ENCODE data around the gene PRELID1.

PRELID1 gene

DNA sequence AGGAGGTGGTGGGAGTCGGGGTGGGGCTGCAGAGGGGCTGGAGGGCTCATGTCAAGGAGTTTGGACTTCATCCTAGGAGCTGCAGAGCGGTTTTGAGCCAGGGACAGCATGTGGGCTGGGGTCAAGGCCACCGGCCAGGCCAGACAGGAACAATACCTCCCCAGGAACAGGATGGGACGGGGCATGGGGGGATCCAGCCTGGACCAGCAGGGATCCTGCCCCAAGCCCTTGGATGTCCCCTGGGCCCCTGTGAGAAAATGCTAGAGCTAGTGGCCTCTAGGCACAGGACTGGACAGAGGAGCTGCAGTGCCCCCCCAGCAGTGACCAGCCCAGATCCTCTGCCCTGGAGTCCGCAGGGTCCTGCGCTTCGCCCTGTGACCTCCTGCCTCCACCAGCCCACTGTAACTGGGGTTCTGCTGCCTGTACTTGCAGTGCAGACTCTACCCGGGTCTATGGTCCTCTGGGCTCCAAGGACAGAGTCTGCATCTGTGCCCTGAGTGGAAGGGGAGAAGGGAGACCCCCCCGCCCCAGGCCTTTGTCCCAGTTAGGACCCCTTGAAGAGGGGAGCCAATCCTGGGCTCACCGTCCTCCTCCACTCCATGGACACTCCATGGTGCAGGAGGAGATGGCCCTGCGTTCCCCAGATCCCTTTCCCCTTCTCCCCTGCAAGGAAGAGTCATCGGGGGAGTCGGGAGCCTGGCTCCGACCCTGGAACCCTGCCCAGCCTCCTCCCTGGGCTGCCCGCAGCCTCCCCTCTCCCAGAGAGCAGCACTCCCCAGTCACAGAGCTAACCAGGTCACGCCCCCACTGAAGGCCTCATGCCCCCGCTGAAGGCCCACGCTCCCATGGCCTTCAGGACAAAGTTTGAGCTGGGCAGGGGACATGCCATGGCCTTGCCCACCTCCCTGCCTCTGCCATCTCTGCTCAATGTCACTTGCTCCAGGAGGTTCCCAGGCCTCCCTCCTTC is 11.1 kb downstream of the PRELID1 start:
- no peak for DNase-seq (ENCODE audit: low read depth)

DNA sequence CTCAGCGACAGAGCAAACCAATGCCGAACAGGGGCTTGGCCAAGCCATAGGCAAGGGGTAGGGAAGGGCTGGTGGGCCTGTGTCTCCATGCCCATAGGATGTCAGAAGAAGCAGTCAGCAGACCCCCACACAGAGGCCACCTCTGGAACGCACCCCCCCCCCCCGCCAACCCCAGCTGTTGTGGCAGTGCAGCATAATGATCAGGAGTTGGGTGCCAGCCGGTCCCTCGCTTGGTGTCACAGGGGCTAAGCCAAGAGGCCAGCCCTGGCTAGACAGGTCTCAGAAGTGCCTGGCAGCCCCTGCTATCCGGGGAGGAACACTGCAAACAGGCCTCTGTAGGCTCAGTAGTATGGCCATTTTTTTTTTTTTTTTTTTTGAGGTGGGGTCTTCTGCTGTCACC is 11.8 kb downstream of the PRELID1 start:
- DNase-seq (ENCODE audit: low read depth): no peak

DNA sequence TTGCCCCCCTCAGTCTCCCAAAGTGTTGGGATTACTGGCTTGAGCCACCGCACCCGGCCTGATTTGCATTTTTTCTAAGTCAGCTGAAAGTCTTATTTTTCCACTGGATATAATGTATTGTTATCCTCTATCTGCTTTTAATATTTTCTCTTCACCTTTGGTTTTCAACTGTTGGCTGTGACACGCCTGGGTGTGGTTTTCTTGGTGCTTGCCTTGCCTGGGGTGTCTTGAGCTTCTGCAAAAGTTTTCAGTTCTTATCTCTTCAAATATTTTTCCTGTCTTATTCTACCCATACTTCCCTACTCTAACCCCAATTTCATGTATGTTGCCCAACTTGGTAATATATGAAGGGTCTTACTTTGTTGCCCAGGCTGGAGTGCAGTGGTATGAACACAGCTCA is 12.4 kb downstream of the PRELID1 start:
- no peak for DNase-seq (ENCODE audit: low read depth)

DNA sequence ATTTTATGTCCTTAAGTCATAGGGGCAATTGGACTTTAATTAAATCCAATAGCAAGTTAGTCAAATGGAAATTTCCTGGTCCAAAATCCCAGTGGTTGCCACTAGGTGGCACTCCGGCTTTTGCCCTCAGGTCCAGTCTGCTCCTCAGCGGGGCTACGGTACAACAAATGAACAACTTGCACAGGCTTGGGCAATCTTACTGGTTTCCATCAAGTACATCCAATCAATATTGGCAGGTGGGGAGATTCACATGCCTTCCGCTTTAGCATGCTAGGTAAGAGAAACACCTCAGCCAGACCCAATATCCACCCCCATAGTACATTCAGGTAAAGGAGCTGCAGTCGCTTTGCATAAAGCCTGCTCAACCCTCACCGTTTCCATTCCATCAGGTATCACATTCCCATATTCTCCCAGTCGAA is 14.4 kb downstream of the PRELID1 start:
- DNase-seq (ENCODE audit: low read depth): peak; percentile 69

DNA sequence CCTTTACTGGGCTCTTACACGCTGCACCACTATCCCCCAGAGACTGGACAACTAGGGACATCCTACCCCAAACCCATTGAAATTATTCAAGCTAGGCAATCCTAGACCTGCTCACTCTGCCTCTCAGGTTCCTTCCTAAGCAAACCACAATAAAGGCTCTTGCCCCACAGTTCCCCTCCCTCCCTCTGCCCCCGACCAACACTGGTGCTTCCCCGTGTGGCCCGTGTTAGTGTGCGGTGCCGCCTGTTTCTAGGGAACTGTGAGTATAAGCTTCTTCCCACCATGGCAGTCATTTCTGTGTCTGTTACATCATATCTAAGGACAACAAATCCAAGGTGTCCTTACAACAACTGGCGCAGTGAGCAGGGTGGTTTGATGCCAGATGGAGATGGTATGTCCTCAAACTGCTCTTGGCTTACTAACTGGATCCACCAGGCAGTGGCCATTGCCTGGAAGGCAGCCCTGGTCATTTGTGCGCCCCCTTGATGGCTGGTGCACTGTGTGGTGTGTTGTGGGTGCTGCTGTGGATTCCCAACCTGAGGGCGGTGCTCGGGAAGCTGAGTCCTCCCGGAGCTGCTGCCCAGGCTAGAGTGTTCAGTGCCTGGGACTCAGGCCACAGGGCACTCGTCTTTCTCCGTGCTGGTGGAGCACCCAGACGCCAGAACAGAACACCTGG is 16.5 kb downstream of the PRELID1 start:
- no peak for DNase-seq (ENCODE audit: low read depth)

DNA sequence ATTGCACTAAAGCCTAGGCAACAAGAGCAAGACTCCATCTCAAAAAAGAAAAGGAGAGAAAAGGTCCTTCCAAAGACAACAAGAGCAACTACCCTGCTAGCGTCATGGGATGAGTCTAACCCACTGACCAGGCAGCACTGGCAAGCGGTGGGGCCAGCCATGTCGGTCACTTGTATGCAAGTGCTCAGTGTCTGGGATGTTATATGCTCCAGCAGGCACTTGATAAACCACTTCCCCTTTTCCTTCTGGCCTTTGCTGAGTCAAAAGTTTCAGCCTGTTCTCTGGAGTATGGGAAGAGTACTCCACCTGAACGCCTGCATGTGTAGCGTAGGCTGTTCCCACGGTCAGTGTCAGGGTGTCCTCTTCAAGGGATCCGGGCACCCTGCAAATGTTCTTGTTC is 17.3 kb downstream of the PRELID1 start:
- no peak for DNase-seq (ENCODE audit: low read depth)

DNA sequence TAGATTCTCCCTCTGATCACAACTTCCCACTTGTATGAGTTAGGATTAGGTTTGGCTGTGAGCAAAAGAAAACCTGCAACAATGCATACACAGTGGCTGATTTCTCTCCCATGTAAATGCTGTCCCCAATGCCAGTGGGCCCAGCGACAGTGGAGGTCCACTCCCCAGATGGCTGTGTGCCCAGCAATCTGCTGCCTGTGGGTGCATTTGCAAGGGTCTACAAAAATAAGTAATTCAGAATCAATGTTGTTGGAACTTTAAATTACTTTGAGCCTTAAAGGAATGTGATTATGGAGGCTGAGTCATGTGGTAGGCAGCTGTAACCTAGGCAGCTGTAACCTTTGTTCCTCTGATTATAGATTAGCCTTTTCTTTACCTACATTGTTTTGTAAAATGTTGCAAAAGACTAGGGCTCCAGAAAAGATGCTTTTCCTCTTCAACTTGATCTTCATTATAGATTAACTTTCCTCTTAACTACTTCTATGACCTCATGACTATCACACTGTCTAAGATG is 22.3 kb downstream of the PRELID1 start:
- no peak for DNase-seq (ENCODE audit: low read depth)

DNA sequence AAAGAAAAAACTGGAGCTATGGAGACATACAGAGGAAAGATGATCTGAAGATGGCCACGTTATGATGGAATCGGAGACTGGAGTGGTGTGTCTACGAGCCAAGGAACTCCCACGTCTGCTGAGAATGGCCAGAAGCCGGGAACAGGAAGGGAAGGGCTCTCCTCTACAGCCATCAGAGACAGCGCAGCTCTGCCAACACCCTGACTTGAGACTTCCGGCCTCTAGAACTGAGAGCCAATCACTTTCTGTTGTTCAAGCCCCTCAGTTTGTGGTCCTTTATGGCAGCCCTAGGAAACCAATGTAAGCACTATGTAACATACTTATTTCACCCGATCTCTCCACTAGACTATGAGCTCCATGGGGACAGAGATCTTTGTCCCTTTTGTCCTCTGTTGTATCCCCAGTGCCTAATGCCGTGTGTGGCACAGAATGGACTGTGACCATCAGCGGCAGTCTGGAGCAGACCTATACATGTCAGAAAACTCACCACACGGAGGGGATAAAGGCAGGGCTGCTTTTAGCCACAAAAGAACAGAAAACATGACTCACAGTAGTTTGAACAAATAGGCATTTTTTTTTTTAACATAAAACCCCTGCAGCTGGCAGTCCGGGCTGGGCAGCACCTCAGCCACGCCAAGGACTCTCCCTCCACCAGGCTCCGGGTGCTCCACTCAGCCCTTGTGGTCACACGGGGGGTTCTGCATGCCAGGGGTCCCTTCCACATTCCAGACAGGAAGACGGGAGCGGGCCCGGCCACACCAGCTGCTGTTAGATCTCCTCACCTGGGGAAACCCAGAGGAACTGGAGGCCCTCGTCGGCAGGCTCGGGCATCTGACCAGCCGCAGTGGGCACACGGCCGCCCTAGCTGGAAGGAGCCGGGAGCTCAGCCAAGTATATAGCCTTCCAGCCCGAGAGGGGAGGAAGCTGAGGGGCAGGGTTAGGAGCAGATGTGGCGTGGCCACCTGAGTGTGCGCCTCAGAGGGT is 24.2 kb downstream of the PRELID1 start:
- DNase-seq (ENCODE audit: low read depth): no peak

DNA sequence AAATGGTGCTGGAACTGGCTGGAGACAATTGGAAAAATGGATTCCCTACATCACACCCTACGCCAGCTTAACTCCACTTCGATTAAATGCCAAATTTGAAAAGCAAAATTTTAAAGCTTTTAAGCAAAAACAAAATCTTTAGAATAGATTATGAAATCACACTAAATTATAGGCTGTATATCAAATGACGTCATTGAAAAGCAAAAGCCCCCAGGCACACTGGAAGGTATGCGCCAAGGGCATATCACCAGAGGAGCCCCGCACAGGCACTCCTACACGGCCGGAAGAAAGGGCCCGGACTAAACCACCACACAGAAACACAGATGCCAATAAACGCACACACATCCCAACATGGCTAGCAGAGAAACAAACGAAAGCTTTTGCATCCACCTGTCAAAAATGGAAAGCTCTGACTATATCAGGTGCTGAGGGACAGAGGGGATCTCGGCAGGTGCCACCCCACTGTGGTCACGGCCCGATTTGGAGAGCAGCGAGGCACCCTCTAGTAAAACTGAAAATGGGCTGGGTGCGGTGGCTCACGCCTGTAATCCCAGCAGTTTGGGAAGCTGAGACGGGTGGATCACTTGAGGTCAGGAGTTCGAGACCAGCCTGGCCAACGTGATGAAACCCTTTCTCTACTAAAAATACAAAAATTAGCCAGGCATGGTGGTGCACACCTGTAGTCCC is 25.1 kb downstream of the PRELID1 start:
- DNase-seq (ENCODE audit: low read depth): no peak

DNA sequence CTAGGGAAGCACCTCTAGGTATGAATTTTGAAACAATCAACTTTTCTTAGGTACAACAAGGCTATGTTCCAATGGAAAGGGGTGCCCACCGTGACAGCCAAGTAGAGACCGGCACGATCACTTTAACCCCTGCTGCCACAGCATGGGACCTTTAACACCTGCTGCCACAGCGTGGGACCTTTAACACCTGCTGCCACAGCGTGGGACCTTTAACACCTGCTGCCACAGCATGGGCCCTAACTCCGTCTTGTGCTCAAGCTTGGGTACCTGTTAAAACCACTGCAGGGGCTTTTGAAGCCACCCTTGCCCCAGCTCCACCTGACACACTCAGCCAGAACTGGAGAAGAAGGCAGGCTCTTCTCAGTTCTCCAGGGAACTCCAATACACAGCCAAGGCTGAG is 26.3 kb downstream of the PRELID1 start:
- DNase-seq (ENCODE audit: low read depth): no peak

DNA sequence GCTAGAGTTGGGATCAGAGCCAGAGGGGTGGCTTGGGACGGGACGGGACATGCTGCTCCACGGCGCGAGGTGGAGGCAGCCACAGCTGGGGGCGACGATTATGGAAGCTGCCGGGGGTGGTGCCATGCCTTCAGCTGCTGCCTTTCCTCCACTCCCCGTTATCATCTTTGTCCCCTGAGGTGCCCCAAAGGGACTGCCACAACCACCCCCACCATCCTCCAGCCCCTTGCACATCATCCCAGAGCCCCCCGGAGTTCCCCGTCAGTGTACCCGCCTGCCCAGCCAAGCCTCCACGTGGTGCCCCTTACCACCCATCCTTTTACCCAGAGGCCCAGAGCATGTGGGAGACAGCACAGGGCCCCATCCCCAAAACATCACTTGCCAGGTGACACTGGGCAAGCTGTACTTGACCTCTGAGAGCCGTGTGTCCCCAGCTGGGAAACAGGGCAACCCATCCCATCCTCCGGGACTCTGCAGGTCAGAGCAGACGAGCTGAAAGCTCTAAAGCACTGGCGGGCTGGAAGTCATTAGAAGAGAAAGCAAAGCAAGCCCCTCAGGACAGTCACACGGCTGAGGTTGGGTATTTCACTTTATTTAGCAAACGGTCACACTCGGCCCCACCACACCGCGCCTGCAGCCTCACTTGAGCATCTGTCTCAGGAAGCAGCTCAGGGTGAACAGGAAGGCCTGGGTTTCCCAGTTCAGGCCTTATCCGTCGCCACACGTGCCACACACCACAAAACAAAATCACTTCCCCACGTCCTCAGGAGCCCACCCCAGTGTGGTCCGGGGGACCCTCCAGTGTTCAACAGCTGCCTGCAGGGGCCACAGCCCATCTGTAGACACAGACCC is 27.6 kb downstream of the PRELID1 start:
- no peak for DNase-seq (ENCODE audit: low read depth)

DNA sequence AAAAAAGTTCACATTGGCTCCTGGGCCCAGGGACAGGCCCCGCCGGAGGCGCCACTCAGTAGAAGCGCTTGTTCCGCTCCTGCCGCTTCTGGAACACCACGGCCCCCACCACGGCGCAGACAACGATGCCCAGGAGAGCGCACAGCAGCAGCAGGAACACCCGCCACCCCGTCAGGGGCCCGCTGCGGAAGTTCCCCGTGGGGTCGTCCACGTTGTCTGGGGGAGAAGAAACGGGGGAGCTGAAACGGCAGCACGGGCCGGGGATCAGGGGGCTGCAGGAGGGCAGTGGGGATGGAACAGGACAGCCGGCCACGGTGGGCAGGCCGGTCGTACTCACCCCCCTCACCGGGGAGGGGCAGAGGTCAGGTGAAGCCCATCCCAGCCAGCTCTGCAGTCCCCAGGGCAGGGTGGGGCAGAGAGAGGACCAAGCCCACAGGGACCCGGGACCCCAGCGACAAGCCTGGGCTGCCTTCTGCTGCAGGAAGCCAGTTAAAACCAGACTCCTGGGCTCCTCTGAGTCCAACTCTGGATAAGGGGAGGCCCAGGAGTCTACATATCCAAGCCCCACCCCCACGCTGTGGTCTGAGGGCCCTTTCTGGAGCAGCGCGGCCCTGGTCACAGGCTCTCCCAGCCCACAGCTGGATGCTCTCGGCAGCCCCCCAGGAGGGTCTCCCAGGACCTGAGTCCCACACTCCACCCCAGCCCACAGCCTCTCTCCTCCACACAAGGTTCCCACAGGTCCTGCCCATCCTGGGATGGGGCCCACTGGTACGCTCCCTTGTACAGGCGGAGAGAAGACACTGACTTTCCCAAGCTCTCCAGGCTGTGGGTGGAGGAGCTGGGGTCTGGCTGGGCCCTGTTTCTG is 28.7 kb downstream of the PRELID1 start:
- DNase-seq (ENCODE audit: low read depth): no peak

DNA sequence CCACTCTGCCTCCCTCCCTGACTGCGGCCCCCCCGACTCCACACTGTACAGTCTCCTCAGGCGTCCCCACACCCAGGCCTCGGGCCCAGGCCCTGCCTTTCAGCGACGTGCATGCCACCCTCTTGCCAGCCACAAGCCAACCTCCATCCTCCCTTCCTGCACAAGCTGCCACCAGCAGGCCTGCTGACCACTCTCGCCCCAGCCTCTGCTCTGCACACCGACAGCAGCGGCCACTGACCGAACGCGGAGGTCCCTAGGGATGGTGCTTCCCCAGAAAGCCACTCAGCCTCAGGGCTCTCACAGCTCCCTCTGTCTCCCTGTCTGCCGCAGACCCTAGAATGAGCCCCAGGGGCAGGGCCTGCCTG is 29.3 kb downstream of the PRELID1 start:
- DNase-seq (ENCODE audit: low read depth): no peak

DNA sequence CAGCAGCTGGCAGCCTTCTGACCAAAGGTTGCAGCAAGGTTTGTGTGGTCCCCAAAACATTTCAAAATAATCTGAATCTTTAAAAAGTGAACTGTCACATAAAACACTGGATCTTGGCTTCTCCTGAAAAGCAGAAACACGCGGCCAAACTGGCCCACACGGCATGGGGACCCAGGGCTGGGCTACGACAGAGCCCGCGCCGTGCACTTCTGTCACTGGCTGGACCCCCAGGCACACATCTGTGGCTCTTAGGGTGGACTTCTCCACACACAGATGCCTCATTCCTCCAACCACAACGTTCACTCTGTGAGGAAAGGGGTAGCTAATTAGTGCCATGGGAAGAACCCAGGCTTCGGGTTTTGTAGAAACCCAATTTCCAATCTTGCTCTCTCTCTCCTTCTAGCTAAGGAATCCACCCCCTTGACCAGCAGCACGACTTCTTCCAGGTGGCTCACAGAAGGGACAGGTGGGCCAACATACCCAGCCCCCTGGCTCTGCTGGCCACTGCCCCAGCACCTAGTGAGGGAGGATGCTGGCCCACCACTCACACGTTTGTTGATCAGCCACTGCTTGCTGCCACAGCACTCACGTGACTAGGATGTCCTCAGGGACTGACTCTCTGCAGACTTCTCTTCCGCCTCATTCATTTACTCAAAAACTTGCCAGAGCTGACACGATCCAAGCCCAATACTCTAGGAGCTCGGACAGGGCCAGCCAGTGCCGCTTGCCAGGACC is 30.0 kb downstream of the PRELID1 start:
- no peak for DNase-seq (ENCODE audit: low read depth)

DNA sequence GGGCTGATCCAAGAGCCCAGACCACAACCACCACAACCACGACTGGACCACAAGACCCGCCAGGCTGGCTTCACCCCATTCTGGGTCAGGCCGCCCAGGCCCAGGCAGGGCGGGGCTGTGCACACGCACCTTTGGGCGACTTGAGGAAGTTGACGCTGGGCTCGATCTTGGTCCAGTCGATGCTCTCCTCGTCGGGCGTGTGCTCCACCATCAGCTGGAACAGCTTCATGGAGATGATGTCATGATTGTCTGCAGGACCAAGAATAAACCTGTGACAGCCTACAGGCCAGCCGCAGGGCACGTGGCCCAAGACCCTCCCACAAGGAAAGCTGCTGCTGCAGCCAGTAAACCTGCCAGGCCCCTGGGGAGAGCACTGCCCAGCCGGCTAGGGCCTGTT is 30.6 kb downstream of the PRELID1 start:
- DNase-seq (ENCODE audit: low read depth): no peak

DNA sequence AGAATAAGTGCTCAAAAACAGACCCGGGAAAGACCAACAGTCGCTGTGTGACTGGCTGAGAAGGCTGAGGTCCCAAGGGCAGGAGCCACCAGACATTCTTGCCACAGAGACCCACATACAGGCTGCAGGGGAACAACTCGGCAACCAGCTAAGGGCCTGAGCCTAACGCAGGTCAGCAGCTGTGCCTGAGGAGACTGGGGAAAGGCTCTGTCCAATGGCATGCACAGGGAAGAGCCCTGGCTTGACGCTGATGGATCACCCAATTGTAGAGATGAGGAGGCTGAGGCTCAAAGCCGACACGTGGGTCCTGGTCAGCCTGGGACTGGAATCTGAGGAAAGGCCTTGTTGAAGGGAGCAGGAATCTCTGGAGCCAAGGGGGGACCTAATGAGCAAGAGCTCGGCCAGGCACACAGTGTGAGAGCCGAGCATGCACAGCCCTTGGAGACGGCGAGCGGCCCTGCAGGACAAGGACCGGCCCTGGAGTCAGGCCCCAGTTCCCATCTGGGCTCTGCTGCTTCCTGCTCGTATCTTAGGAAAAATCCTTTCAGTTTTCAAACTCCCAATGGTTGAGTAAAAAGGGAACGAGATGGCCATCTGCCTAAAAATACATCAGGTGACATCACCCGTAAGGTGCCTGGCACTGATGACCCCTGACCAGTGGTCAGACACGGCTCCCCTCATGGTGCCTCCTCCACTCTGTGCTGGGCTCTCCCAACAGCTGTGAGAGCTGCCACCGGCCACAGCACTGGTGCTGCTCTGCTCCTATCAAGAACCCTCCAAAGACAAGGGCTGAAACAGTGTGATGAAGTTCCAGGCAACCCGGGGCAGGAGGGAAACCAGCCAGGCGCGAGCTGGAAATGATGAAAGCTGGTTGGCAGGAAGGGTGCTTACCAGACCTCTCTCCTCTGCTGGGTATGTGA is 31.4 kb downstream of the PRELID1 start:
- DNase-seq (ENCODE audit: low read depth): no peak

DNA sequence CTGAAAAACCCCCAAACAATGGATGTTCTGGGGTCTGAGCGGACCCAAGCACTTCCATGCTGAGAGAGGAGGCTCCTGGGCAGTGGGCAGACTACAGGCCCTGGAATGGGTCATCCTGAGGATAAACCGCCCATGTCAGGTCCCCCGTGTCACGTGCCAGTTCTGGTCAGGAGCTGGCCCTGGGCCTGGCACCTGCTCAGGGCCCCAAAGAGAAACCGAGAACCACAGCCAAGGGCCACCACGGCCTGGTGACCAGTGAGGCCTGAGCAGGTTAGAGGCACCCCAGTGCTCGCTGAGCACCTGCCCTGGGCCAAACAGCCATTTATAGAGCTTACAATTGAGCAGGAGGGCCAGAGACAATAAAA is 32.1 kb downstream of the PRELID1 start:
- no peak for DNase-seq (ENCODE audit: low read depth)

DNA sequence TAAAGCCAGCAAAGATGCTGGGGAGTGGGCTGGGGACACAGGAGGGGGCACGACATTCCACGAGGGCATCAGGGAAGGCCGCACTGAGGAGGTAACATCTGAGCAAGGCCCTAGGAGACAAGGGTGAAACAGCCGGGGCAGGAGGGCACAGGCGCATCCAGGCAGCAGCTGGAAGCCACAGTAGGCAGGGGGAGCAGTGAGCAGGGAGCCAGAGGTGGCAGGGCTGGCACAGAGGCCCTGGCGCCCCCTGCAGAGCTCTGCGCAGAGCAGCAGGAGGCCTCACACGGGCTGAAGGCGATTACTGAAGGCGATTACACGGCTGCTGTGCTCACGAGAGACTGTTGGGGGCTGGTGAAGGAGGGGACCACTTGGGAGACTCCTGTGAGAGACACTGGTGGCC is 32.5 kb downstream of the PRELID1 start:
- DNase-seq (ENCODE audit: low read depth): no peak
